WTC11 (cell line): ENCODE measurements around the gene XRCC1. TPM values are rescaled to one million over a fixed set of nuclear protein-coding genes. Genes with fewer than 3 reads are reported as not detected.

Experiments
- ATAC-seq: fragments of 200-7000 bp; cut with Tn5 transposase; 2 replicates; pipeline ENCODE4 v1.10.0; 2021; ENCODE audit warnings: mild to moderate bottlenecking, moderate library complexity
- CTCF ChIA-PET: fragments of 300-600 bp; sonication (Branson Sonifier 250); formaldehyde crosslinking; loops from one replicate; lab custom pipeline; 2021; ENCODE audit warnings: antibody characterized with exemption; lab: Charles Lee
- POLR2A ChIA-PET: fragments of 350-600 bp; sonication (Branson Sonifier 250); formaldehyde crosslinking; loops from one replicate; lab custom pipeline; 2021; ENCODE audit warnings: antibody characterized with exemption; lab: Charles Lee
- DNase-seq: peaks from one replicate; pipeline ENCODE4 v3.0.0; 2021; ENCODE audit warnings: low spot score
- H3K27ac Mint-ChIP-seq: 2 replicates; pipeline ENCODE4 v1.8.0; 2021; ENCODE audit warnings: mixed read lengths
- H3K27me3 Mint-ChIP-seq: 2 replicates; pipeline ENCODE4 v1.8.0; 2021; ENCODE audit warnings: low read depth, mild to moderate bottlenecking, moderate library complexity, mixed read lengths
- H3K36me3 Mint-ChIP-seq: 2 replicates; pipeline ENCODE4 v1.8.0; 2021; ENCODE audit warnings: mixed read lengths
- H3K4me1 Mint-ChIP-seq: 2 replicates; pipeline ENCODE4 v1.8.0; 2022; ENCODE audit warnings: mixed read lengths
- H3K4me3 Mint-ChIP-seq: 2 replicates; pipeline ENCODE4 v1.8.0; 2021; ENCODE audit warnings: mild to moderate bottlenecking, moderate library complexity, mixed read lengths
- H3K9me3 Mint-ChIP-seq: 2 replicates; pipeline ENCODE4 v1.8.0; 2021; ENCODE audit warnings: mixed read lengths
- CBFB ChIP-seq: sonication (generic); formaldehyde crosslinking; IDR thresholded peaks from 2 replicates; pipeline ENCODE4 v1.8.1; 2022; ENCODE audit warnings: mild to moderate bottlenecking, low read depth, missing genetic modification reagents
- CREM ChIP-seq: sonication (generic); formaldehyde crosslinking; IDR thresholded peaks from 2 replicates; pipeline ENCODE4 v1.8.1; 2022; ENCODE audit warnings: mild to moderate bottlenecking, missing genetic modification reagents, moderate library complexity
- EMX1 ChIP-seq: fragments of 250-450 bp; sonication (Bioruptor Pico); IDR thresholded peaks from 2 replicates; pipeline ENCODE4 v1.8.0; 2021; ENCODE audit warnings: mild to moderate bottlenecking
- ESRRA ChIP-seq: sonication (generic); formaldehyde crosslinking; IDR thresholded peaks from 2 replicates; pipeline ENCODE4 v1.8.1; 2022; ENCODE audit warnings: mild to moderate bottlenecking, missing genetic modification reagents, borderline replicate concordance
- SMAD3 ChIP-seq: sonication (generic); formaldehyde crosslinking; IDR thresholded peaks from 2 replicates; pipeline ENCODE4 v1.8.0; 2022; ENCODE audit warnings: missing genetic modification reagents, mild to moderate bottlenecking, borderline replicate concordance
- SP1 ChIP-seq: sonication (generic); formaldehyde crosslinking; conservative IDR thresholded peaks from 2 replicates; pipeline ENCODE4 v1.8.1; 2022; ENCODE audit warnings: missing genetic modification reagents
- TCF7 ChIP-seq: sonication (generic); formaldehyde crosslinking; IDR thresholded peaks from 2 replicates; pipeline ENCODE4 v1.8.0; 2022; ENCODE audit warnings: mild to moderate bottlenecking, low read depth, missing genetic modification reagents, moderate library complexity
- ZBTB21 ChIP-seq: sonication (generic); formaldehyde crosslinking; IDR thresholded peaks from 2 replicates; pipeline ENCODE4 v1.8.1; 2023; ENCODE audit warnings: mild to moderate bottlenecking, missing genetic modification reagents, borderline replicate concordance
- ZNF671 ChIP-seq: fragments of 250-450 bp; sonication (Bioruptor Pico); IDR thresholded peaks from 2 replicates; pipeline ENCODE4 v1.8.0; 2021; ENCODE audit warnings: mild to moderate bottlenecking
- total RNA-seq: library from RNA; stranded (reverse); gene quantifications from 3 replicates; pipeline ENCODE4 v1.2.3, GENCODE V29; 2021
- TF ChIP-seq, protein P1 (sequence below): sonication (generic); formaldehyde crosslinking; IDR thresholded peaks from 2 replicates; pipeline ENCODE4 v1.8.1; 2022; ENCODE audit warnings: mild to moderate bottlenecking, moderate library complexity, missing genetic modification reagents
- TF ChIP-seq, protein P2 (sequence below): fragments of 250-450 bp; sonication (Bioruptor Pico); IDR thresholded peaks from 2 replicates; pipeline ENCODE4 v1.9.0; 2021; ENCODE audit warnings: mild to moderate bottlenecking
- TF ChIP-seq, protein P3 (sequence below): fragments of 200-600 bp; IDR thresholded peaks from 2 replicates; pipeline ENCODE4 v1.8.0; 2022; ENCODE audit warnings: antibody characterized with exemption
- TF ChIP-seq, protein P4 (sequence below): sonication (generic); formaldehyde crosslinking; IDR thresholded peaks from 2 replicates; pipeline ENCODE4 v1.8.1; 2023; ENCODE audit warnings: mild to moderate bottlenecking, missing genetic modification reagents, borderline replicate concordance
- TF ChIP-seq, protein P5 (sequence below): sonication (generic); formaldehyde crosslinking; IDR thresholded peaks from 2 replicates; pipeline ENCODE4 v1.8.1; 2023; ENCODE audit warnings: mild to moderate bottlenecking, missing genetic modification reagents, moderate library complexity
- TF ChIP-seq, protein P6 (sequence below): sonication (generic); formaldehyde crosslinking; IDR thresholded peaks from 2 replicates; pipeline ENCODE4 v1.8.1; 2022; ENCODE audit warnings: mild to moderate bottlenecking, missing genetic modification reagents, moderate library complexity, borderline replicate concordance
- TF ChIP-seq, protein P7 (sequence below): sonication (generic); formaldehyde crosslinking; IDR thresholded peaks from 2 replicates; pipeline ENCODE4 v1.8.1; 2023; ENCODE audit warnings: mild to moderate bottlenecking, moderate library complexity, missing genetic modification reagents
- TF ChIP-seq, protein P8 (sequence below): sonication (generic); formaldehyde crosslinking; IDR thresholded peaks from 2 replicates; pipeline ENCODE4 v1.8.1; 2023; ENCODE audit warnings: mild to moderate bottlenecking, missing genetic modification reagents
- TF ChIP-seq, protein P9 (sequence below): fragments of 250-450 bp; sonication (Bioruptor Pico); conservative IDR thresholded peaks from 2 replicates; pipeline ENCODE4 v1.9.0; 2021; ENCODE audit warnings: mild to moderate bottlenecking

XRCC1 gene
- total RNA-seq, 1 experiment from 2014 or later, result 48.3 TPM

DNA sequence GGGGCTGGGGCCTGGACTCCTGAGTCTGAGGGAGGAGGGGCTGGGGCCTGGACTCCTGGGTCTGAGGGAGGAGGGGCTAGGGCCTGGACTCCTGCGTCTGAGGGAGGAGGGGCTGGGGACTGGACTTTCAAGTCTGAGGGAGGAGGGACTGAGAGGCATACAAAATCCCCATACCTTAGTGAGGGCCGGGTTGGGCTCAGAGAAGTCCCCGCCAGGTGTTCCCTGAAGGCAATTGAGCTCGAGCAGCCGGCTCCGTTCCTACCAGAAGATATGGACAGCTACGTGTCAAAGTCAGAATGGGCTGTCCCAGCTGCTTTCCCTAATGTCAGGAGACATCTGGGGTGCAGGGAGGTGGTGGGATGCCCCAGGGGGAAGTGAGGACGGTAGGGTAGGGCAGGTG, 80.2 kb downstream of the XRCC1 start:
- ATAC-seq (no peak), DNase-seq (no peak)
- H3K27ac Mint-ChIP-seq, result no peak overlapping the region
- ChIA-PET CTCF (interaction anchor here (0.5 to 1.6 kb wide), 4 partner anchors 9 to 942 kb away, joined by 4 to 13 read pairs (median 6); no protein-coding TSS in a partner anchor), POLR2A (no interaction called here)
- no peaks in the 10 kb centered on the region for H3K4me1 Mint-ChIP-seq
- H3K27me3 Mint-ChIP-seq, result no peaks in the 10 kb centered on the region; the same call in 1 of the 2 replicates
- H3K9me3 Mint-ChIP-seq, result no peaks in the 10 kb centered on the region
- TF ChIP-seq TCF7 (no peak), SMAD3 (no peak), ZBTB21 (CRISPR knock-in tag) (no peak), EMX1 (CRISPR knock-in tag) (no peak), CREM (CRISPR knock-in tag) (no peak), ESRRA (CRISPR knock-in tag) (no peak), ZNF671 (CRISPR knock-in tag) (no peak), CBFB (CRISPR knock-in tag) (no peak), SP1 (CRISPR knock-in tag) (no peak)
- TF ChIP-seq, protein P1, sequence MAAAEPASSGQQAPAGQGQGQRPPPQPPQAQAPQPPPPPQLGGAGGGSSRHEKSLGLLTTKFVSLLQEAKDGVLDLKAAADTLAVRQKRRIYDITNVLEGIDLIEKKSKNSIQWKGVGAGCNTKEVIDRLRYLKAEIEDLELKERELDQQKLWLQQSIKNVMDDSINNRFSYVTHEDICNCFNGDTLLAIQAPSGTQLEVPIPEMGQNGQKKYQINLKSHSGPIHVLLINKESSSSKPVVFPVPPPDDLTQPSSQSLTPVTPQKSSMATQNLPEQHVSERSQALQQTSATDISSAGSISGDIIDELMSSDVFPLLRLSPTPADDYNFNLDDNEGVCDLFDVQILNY (CRISPR knock-in tag), result no peak
- TF ChIP-seq, protein P2, sequence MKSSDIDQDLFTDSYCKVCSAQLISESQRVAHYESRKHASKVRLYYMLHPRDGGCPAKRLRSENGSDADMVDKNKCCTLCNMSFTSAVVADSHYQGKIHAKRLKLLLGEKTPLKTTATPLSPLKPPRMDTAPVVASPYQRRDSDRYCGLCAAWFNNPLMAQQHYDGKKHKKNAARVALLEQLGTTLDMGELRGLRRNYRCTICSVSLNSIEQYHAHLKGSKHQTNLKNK, result no peak
- TF ChIP-seq, protein P3, sequence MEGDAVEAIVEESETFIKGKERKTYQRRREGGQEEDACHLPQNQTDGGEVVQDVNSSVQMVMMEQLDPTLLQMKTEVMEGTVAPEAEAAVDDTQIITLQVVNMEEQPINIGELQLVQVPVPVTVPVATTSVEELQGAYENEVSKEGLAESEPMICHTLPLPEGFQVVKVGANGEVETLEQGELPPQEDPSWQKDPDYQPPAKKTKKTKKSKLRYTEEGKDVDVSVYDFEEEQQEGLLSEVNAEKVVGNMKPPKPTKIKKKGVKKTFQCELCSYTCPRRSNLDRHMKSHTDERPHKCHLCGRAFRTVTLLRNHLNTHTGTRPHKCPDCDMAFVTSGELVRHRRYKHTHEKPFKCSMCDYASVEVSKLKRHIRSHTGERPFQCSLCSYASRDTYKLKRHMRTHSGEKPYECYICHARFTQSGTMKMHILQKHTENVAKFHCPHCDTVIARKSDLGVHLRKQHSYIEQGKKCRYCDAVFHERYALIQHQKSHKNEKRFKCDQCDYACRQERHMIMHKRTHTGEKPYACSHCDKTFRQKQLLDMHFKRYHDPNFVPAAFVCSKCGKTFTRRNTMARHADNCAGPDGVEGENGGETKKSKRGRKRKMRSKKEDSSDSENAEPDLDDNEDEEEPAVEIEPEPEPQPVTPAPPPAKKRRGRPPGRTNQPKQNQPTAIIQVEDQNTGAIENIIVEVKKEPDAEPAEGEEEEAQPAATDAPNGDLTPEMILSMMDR, result no peak
- TF ChIP-seq, protein P4, sequence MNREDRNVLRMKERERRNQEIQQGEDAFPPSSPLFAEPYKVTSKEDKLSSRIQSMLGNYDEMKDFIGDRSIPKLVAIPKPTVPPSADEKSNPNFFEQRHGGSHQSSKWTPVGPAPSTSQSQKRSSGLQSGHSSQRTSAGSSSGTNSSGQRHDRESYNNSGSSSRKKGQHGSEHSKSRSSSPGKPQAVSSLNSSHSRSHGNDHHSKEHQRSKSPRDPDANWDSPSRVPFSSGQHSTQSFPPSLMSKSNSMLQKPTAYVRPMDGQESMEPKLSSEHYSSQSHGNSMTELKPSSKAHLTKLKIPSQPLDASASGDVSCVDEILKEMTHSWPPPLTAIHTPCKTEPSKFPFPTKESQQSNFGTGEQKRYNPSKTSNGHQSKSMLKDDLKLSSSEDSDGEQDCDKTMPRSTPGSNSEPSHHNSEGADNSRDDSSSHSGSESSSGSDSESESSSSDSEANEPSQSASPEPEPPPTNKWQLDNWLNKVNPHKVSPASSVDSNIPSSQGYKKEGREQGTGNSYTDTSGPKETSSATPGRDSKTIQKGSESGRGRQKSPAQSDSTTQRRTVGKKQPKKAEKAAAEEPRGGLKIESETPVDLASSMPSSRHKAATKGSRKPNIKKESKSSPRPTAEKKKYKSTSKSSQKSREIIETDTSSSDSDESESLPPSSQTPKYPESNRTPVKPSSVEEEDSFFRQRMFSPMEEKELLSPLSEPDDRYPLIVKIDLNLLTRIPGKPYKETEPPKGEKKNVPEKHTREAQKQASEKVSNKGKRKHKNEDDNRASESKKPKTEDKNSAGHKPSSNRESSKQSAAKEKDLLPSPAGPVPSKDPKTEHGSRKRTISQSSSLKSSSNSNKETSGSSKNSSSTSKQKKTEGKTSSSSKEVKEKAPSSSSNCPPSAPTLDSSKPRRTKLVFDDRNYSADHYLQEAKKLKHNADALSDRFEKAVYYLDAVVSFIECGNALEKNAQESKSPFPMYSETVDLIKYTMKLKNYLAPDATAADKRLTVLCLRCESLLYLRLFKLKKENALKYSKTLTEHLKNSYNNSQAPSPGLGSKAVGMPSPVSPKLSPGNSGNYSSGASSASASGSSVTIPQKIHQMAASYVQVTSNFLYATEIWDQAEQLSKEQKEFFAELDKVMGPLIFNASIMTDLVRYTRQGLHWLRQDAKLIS (CRISPR knock-in tag), result no peak
- TF ChIP-seq, protein P5, sequence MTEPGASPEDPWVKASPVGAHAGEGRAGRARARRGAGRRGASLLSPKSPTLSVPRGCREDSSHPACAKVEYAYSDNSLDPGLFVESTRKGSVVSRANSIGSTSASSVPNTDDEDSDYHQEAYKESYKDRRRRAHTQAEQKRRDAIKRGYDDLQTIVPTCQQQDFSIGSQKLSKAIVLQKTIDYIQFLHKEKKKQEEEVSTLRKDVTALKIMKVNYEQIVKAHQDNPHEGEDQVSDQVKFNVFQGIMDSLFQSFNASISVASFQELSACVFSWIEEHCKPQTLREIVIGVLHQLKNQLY (CRISPR knock-in tag), result no peak
- TF ChIP-seq, protein P6, sequence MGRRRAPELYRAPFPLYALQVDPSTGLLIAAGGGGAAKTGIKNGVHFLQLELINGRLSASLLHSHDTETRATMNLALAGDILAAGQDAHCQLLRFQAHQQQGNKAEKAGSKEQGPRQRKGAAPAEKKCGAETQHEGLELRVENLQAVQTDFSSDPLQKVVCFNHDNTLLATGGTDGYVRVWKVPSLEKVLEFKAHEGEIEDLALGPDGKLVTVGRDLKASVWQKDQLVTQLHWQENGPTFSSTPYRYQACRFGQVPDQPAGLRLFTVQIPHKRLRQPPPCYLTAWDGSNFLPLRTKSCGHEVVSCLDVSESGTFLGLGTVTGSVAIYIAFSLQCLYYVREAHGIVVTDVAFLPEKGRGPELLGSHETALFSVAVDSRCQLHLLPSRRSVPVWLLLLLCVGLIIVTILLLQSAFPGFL (CRISPR knock-in tag), result no peak
- TF ChIP-seq, protein P7, sequence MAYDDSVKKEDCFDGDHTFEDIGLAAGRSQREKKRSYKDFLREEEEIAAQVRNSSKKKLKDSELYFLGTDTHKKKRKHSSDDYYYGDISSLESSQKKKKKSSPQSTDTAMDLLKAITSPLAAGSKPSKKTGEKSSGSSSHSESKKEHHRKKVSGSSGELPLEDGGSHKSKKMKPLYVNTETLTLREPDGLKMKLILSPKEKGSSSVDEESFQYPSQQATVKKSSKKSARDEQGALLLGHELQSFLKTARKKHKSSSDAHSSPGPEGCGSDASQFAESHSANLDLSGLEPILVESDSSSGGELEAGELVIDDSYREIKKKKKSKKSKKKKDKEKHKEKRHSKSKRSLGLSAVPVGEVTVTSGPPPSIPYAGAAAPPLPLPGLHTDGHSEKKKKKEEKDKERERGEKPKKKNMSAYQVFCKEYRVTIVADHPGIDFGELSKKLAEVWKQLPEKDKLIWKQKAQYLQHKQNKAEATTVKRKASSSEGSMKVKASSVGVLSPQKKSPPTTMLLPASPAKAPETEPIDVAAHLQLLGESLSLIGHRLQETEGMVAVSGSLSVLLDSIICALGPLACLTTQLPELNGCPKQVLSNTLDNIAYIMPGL (CRISPR knock-in tag), result no peak
- TF ChIP-seq, protein P8, sequence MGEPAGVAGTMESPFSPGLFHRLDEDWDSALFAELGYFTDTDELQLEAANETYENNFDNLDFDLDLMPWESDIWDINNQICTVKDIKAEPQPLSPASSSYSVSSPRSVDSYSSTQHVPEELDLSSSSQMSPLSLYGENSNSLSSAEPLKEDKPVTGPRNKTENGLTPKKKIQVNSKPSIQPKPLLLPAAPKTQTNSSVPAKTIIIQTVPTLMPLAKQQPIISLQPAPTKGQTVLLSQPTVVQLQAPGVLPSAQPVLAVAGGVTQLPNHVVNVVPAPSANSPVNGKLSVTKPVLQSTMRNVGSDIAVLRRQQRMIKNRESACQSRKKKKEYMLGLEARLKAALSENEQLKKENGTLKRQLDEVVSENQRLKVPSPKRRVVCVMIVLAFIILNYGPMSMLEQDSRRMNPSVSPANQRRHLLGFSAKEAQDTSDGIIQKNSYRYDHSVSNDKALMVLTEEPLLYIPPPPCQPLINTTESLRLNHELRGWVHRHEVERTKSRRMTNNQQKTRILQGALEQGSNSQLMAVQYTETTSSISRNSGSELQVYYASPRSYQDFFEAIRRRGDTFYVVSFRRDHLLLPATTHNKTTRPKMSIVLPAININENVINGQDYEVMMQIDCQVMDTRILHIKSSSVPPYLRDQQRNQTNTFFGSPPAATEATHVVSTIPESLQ (CRISPR knock-in tag), result no peak
- TF ChIP-seq, protein P9, sequence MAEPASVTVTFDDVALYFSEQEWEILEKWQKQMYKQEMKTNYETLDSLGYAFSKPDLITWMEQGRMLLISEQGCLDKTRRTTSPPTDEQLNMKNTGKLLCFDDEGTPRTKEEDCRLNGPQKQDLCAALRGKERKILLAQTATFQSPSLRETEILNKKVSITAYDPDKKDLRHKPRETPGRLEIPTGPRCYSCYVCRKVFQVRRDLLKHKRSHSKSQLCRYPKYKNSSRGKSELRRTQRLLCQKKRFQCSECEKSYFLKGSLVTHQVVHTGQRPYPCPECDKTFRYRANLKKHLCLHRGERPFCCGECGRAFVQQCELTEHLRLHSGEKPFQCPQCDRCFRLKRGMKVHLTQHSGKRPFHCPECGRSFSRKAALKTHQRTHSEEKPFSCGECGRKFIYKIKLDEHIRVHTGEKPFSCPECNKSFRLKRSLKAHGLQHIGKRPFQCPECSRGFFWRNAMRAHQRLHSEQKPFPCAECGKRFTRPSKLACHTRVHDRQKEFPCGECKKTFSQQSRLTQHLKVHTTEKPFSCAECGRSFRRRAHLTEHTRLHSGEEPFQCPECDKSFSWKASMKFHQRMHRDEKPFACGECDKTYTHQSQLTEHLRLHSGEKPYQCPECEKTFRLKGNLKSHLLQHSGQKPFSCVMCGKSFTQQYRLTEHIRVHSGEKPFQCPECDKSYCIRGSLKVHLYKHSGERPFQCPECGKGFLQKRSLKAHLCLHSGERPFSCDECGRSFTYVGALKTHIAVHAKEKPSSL (CRISPR knock-in tag), result no peak
- H3K4me3 Mint-ChIP-seq, result no peak overlapping the region
- H3K36me3 Mint-ChIP-seq, result peaks cover 4% of the 10 kb centered on the region; the same call in 1 of the 2 replicates
